Duodenal mucosa (tissue), 2 donors: Measurements from ENCODE around the gene C1QL1.

Source experiments
- H3K27ac ChIP-seq: one replicate; pipeline ENCODE4 v1.7.0; 2013; ENCODE audit warnings: low read depth, low read length
- H3K27me3 ChIP-seq, 2 donors: one replicate each; pipeline ENCODE4 v1.7.0; 2013; ENCODE audit warnings: low read length in 2 of 2, control low read depth in 1 of 2; ENCODE audit not compliant: insufficient read depth in 2 of 2, control insufficient read depth in 1 of 2
- H3K36me3 ChIP-seq, 2 donors: one replicate each; pipeline ENCODE4 v1.7.0; 2013; ENCODE audit warnings: low read length in 2 of 2, control low read depth in 1 of 2; ENCODE audit not compliant: insufficient read depth in 2 of 2, control insufficient read depth in 1 of 2
- H3K4me1 ChIP-seq, 2 donors: one replicate each; pipeline ENCODE4 v1.7.0; 2013; ENCODE audit warnings: low read length in 2 of 2, control low read depth in 1 of 2; ENCODE audit not compliant: insufficient read depth in 2 of 2, control insufficient read depth in 1 of 2
- H3K4me3 ChIP-seq, 2 donors: one replicate each; pipeline ENCODE4 v1.7.0; 2013; ENCODE audit warnings: low read length in 2 of 2, low read depth in 1 of 2
- H3K9ac ChIP-seq, 2 donors: one replicate each; pipeline ENCODE4 v1.7.0; 2013; ENCODE audit warnings: low read length in 2 of 2, low read depth in 1 of 2
- H3K9me3 ChIP-seq, 2 donors: one replicate each; pipeline ENCODE4 v1.7.0; 2013; ENCODE audit warnings: low read length in 2 of 2, control low read depth in 1 of 2; ENCODE audit not compliant: control insufficient read depth in 1 of 2

The C1QL1 gene

GRCh38 chr17:44968225-44969143 lies at the start of gene C1QL1:
C1QL1 (minus strand) TSS chr17:44968303; CDS start chr17:44968048, 255 bp downstream.
- H3K4me1 ChIP-seq: peaks cover 7 to 21% of the 10 kb centered on the region in 2 donors
- H3K4me3 ChIP-seq: peak within 1 kb of the TSS; percentile 67 to 73
- no peak within 1 kb of the TSS for H3K27ac ChIP-seq
- peaks cover 62 to 68% of the 10 kb centered on the region in 2 donors for H3K27me3 ChIP-seq
- no peaks in the 10 kb centered on the region for H3K9me3 ChIP-seq
- no peaks in the 10 kb centered on the region for H3K36me3 ChIP-seq
- H3K9ac ChIP-seq: peak within 1 kb of the TSS in 1 of 2 donors; percentile 32

GRCh38 chr17:45016823-45017222 lies 48.7 kb upstream of the C1QL1 start:
- no peak overlapping the region for H3K4me3 ChIP-seq
- no peaks in the 10 kb centered on the region for H3K36me3 ChIP-seq
- no peaks in the 10 kb centered on the region for H3K9me3 ChIP-seq
- H3K27ac ChIP-seq: no peak overlapping the region
- H3K9ac ChIP-seq: no peak overlapping the region
- H3K27me3 ChIP-seq: peaks cover 24 to 25% of the 10 kb centered on the region in 2 donors
- H3K4me1 ChIP-seq: peaks cover 13 to 24% of the 10 kb centered on the region in 2 donors

GRCh38 chr17:45016237-45016636 lies 48.1 kb upstream of the C1QL1 start:
- H3K9me3 ChIP-seq: no peaks in the 10 kb centered on the region
- H3K4me3 ChIP-seq: no peak overlapping the region
- H3K4me1 ChIP-seq: peaks cover 8 to 18% of the 10 kb centered on the region in 2 donors
- no peaks in the 10 kb centered on the region for H3K36me3 ChIP-seq
- no peak overlapping the region for H3K27ac ChIP-seq
- H3K27me3 ChIP-seq: peaks cover 22 to 24% of the 10 kb centered on the region in 2 donors
- H3K9ac ChIP-seq: no peak overlapping the region

- Histone ChIP-seq H3K27me3 (peaks cover 2 to 3% of the 10 kb centered on the region in 2 donors), H3K9ac (no peak overlapping the region), H3K27ac (no peak overlapping the region)
Observed at GRCh38 chr17:45013021-45013997, 45.2 kb upstream of the C1QL1 start.

GRCh38 chr17:45011767-45012166 lies 43.7 kb upstream of the C1QL1 start:
- Histone ChIP-seq H3K27ac (no peak overlapping the region), H3K27me3 (no peaks in the 10 kb centered on the region), H3K36me3 (no peaks in the 10 kb centered on the region), H3K4me3 (no peak overlapping the region), H3K9ac (no peak overlapping the region), H3K9me3 (no peaks in the 10 kb centered on the region), H3K4me1 (peaks cover 0 to 3% of the 10 kb centered on the region in 2 donors)

More at GRCh38 chr17:45013021-45013997, 45.2 kb upstream of the C1QL1 start:
- no peaks in the 10 kb centered on the region for H3K36me3 ChIP-seq
- no peaks in the 10 kb centered on the region for H3K9me3 ChIP-seq
- no peak overlapping the region for H3K4me3 ChIP-seq
- H3K4me1 ChIP-seq: peaks cover 0 to 4% of the 10 kb centered on the region in 2 donors

- no peak overlapping the region for H3K27ac ChIP-seq
Observed at GRCh38 chr17:45009676-45010467, 41.8 kb upstream of the C1QL1 start.

GRCh38 chr17:45008216-45008615 lies 40.1 kb upstream of the C1QL1 start:
- H3K36me3 ChIP-seq: no peaks in the 10 kb centered on the region
- peaks cover 0 to 4% of the 10 kb centered on the region in 2 donors for H3K27me3 ChIP-seq
- no peak overlapping the region for H3K9ac ChIP-seq
- H3K4me1 ChIP-seq: peaks cover 0 to 3% of the 10 kb centered on the region in 2 donors
- H3K9me3 ChIP-seq: no peaks in the 10 kb centered on the region
- no peak overlapping the region for H3K27ac ChIP-seq
- no peak overlapping the region for H3K4me3 ChIP-seq

More at GRCh38 chr17:45009676-45010467, 41.8 kb upstream of the C1QL1 start:
- Histone ChIP-seq H3K9me3 (no peaks in the 10 kb centered on the region), H3K9ac (no peak overlapping the region), H3K27me3 (no peaks in the 10 kb centered on the region), H3K36me3 (no peaks in the 10 kb centered on the region), H3K4me3 (no peak overlapping the region), H3K4me1 (peaks cover 0 to 3% of the 10 kb centered on the region in 2 donors)

GRCh38 chr17:45006927-45007461 lies 38.9 kb upstream of the C1QL1 start:
- H3K9ac ChIP-seq: no peak overlapping the region
- H3K9me3 ChIP-seq: no peaks in the 10 kb centered on the region

GRCh38 chr17:45005700-45006099 lies 37.6 kb upstream of the C1QL1 start:
- Histone ChIP-seq H3K27me3 (peaks cover 0 to 6% of the 10 kb centered on the region in 2 donors), H3K27ac (no peak overlapping the region), H3K9ac (no peak overlapping the region)

More at GRCh38 chr17:45006927-45007461, 38.9 kb upstream of the C1QL1 start:
- Histone ChIP-seq H3K27ac (no peak overlapping the region), H3K4me1 (no peaks in the 10 kb centered on the region), H3K27me3 (peaks cover 0 to 4% of the 10 kb centered on the region in 2 donors), H3K4me3 (no peak overlapping the region), H3K36me3 (no peaks in the 10 kb centered on the region)

More at GRCh38 chr17:45005700-45006099, 37.6 kb upstream of the C1QL1 start:
- Histone ChIP-seq H3K4me1 (no peaks in the 10 kb centered on the region), H3K4me3 (no peak overlapping the region), H3K36me3 (no peaks in the 10 kb centered on the region), H3K9me3 (no peaks in the 10 kb centered on the region)
